ENCODE data around the gene SFMBT2. TPM values are rescaled to one million over a fixed set of nuclear protein-coding genes. Genes with fewer than 3 reads are reported as not detected.

The SFMBT2 gene
- total RNA-seq, 1 experiment from 2014 or later: 7.4 TPM

GRCh38 chr10:7265396-7266123 is 145.3 kb downstream of the SFMBT2 start:
- no peak overlapping the region for H3K4me3 Mint-ChIP-seq (ENCODE audit: unreplicated experiment)
- no peaks in the 10 kb centered on the region for H3K36me3 Mint-ChIP-seq (ENCODE audit: insufficient read depth, unreplicated experiment)
- H3K9me3 Mint-ChIP-seq (ENCODE audit: unreplicated experiment): no peaks in the 10 kb centered on the region
- POLR2A ChIA-PET: interaction anchor here (0.9 to 1.9 kb wide), 2 partner anchors 34 to 146 kb away, joined by 4 read pairs; partner anchors contain the start of gene SFMBT2
- no peak for TF ChIP-seq CTCF (IDR thresholded peaks at IDR 0.05; ENCODE audit: unreplicated experiment)
- H3K27me3 Mint-ChIP-seq (ENCODE audit: insufficient read depth, unreplicated experiment): no peaks in the 10 kb centered on the region
- DNase-seq (ENCODE audit: unreplicated experiment): no peak
- CTCF ChIA-PET: interaction anchor here (0.6 kb wide), 1 partner anchor 147 kb away, joined by 3 read pairs; no protein-coding TSS in a partner anchor
- peaks cover 36% of the 10 kb centered on the region for H3K4me1 Mint-ChIP-seq (ENCODE audit: insufficient read depth, unreplicated experiment)
- peak overlapping the region; percentile 71 for H3K27ac Mint-ChIP-seq (ENCODE audit: low read depth, unreplicated experiment)
- no TSS peak for BruUV-seq (replicated peaks)
- intact Hi-C loops (cut with micrococcal nuclease): loop anchor here (10.0 kb wide), 1 partner anchor 541 kb away; no protein-coding TSS in a partner anchor

- BruUV-seq (replicated peaks): no TSS peak
- ChIA-PET POLR2A (interaction anchor here (1.2 to 1.9 kb wide), 2 partner anchors 38 to 147 kb away, joined by 4 read pairs; partner anchors contain the start of gene SFMBT2), CTCF (interaction anchor here (0.6 to 0.7 kb wide), 2 partner anchors 147 to 1239 kb away, joined by 3 read pairs; partner anchors contain the start of gene SFMBT2)
- no peak for TF ChIP-seq CTCF (IDR thresholded peaks at IDR 0.05; ENCODE audit: unreplicated experiment)
- Mint-ChIP-seq H3K36me3 (ENCODE audit: insufficient read depth, unreplicated experiment) (no peaks in the 10 kb centered on the region), H3K27me3 (ENCODE audit: insufficient read depth, unreplicated experiment) (no peaks in the 10 kb centered on the region), H3K4me3 (ENCODE audit: unreplicated experiment) (no peak overlapping the region), H3K9me3 (ENCODE audit: unreplicated experiment) (no peaks in the 10 kb centered on the region), H3K27ac (ENCODE audit: low read depth, unreplicated experiment) (peak overlapping the region; percentile 71), H3K4me1 (ENCODE audit: insufficient read depth, unreplicated experiment) (peaks cover 42% of the 10 kb centered on the region)
- intact Hi-C loops (cut with micrococcal nuclease): loop anchor here (10.0 kb wide), 1 partner anchor 540 kb away; no protein-coding TSS in a partner anchor
- peak; percentile 58 for DNase-seq (ENCODE audit: unreplicated experiment)
These were observed 146.5 kb downstream of the SFMBT2 start for GRCh38 chr10:7264313-7264756.

GRCh38 chr10:7263616-7264015 is 147.2 kb downstream of the SFMBT2 start:
- H3K27ac Mint-ChIP-seq (ENCODE audit: low read depth, unreplicated experiment): no peak overlapping the region
- H3K27me3 Mint-ChIP-seq (ENCODE audit: insufficient read depth, unreplicated experiment): no peaks in the 10 kb centered on the region
- peaks cover 40% of the 10 kb centered on the region for H3K4me1 Mint-ChIP-seq (ENCODE audit: insufficient read depth, unreplicated experiment)
- H3K9me3 Mint-ChIP-seq (ENCODE audit: unreplicated experiment): no peaks in the 10 kb centered on the region
- intact Hi-C loops (cut with micrococcal nuclease): loop anchor here (10.0 kb wide), 1 partner anchor 539 kb away; no protein-coding TSS in a partner anchor
- H3K4me3 Mint-ChIP-seq (ENCODE audit: unreplicated experiment): no peak overlapping the region
- no TSS peak for BruUV-seq (replicated peaks)
- ChIA-PET POLR2A (interaction anchor here (0.6 to 1.2 kb wide), 2 partner anchors 39 to 228 kb away, joined by 4 read pairs; no protein-coding TSS in a partner anchor), CTCF (interaction anchor here (0.6 to 0.7 kb wide), 2 partner anchors 30 to 1238 kb away, joined by 3 read pairs; no protein-coding TSS in a partner anchor)
- DNase-seq (ENCODE audit: unreplicated experiment): no peak
- TF ChIP-seq CTCF (IDR thresholded peaks at IDR 0.05; ENCODE audit: unreplicated experiment): no peak
- no peaks in the 10 kb centered on the region for H3K36me3 Mint-ChIP-seq (ENCODE audit: insufficient read depth, unreplicated experiment)

- ChIA-PET POLR2A (interaction anchor here (0.8 to 1.4 kb wide), 4 partner anchors 9 to 41 kb away, joined by 3 to 7 read pairs (median 4); no protein-coding TSS in a partner anchor), CTCF (interaction anchor here (0.6 to 0.8 kb wide), 3 partner anchors 16 to 159 kb away, joined by 3 read pairs; no protein-coding TSS in a partner anchor)
- BruUV-seq (replicated peaks): no TSS peak
- H3K4me3 Mint-ChIP-seq (ENCODE audit: unreplicated experiment): no peak overlapping the region
- intact Hi-C loops (cut with micrococcal nuclease): loop anchor here (10.0 kb wide), 1 partner anchor 537 kb away; no protein-coding TSS in a partner anchor
- peak overlapping the region; percentile 47 for H3K27ac Mint-ChIP-seq (ENCODE audit: low read depth, unreplicated experiment)
- TF ChIP-seq CTCF (IDR thresholded peaks at IDR 0.05; ENCODE audit: unreplicated experiment): no peak
- H3K9me3 Mint-ChIP-seq (ENCODE audit: unreplicated experiment): no peaks in the 10 kb centered on the region
- H3K36me3 Mint-ChIP-seq (ENCODE audit: insufficient read depth, unreplicated experiment): peaks cover 6% of the 10 kb centered on the region
- no peaks in the 10 kb centered on the region for H3K27me3 Mint-ChIP-seq (ENCODE audit: insufficient read depth, unreplicated experiment)
- peaks cover 47% of the 10 kb centered on the region for H3K4me1 Mint-ChIP-seq (ENCODE audit: insufficient read depth, unreplicated experiment)
- DNase-seq (ENCODE audit: unreplicated experiment): peak; percentile 52
These were observed 149.5 kb downstream of the SFMBT2 start for GRCh38 chr10:7261351-7261750.
